HG02938 (cell line): ENCODE data around the gene ARHGAP15.
A peak's percentile ranks its signal among the peaks of the same experiment; 100 is the strongest.

Experiments
- ATAC-seq: cut with Tn5 transposase; IDR thresholded peaks from one replicate; pipeline ENCODE4 v1.9.1; 2021; ENCODE audit warnings: mild to moderate bottlenecking, moderate library complexity; ENCODE audit not compliant: unreplicated experiment

ARHGAP15 gene

GRCh38 chr2:143258126-143258892 lies 129.1 kb downstream of the ARHGAP15 start:
- ATAC-seq = no peak

- ATAC-seq = peak; percentile 45
These were observed 130.2 kb downstream of the ARHGAP15 start for GRCh38 chr2:143259368-143259958.

- peak; percentile 47 for ATAC-seq
These were observed 132.8 kb downstream of the ARHGAP15 start for GRCh38 chr2:143261986-143262385.

GRCh38 chr2:143262389-143262788 lies 133.2 kb downstream of the ARHGAP15 start:
- ATAC-seq = no peak

- no peak for ATAC-seq
These were observed 133.9 kb downstream of the ARHGAP15 start for GRCh38 chr2:143263066-143263625.

- no peak for ATAC-seq
These were observed 135.6 kb downstream of the ARHGAP15 start for GRCh38 chr2:143264851-143265250.

- no peak for ATAC-seq
These were observed 150.5 kb downstream of the ARHGAP15 start for GRCh38 chr2:143279672-143280071.

GRCh38 chr2:143280097-143280757 lies 151.0 kb downstream of the ARHGAP15 start:
- no peak for ATAC-seq

GRCh38 chr2:143282684-143283083 lies 153.5 kb downstream of the ARHGAP15 start:
- ATAC-seq = no peak

GRCh38 chr2:143284087-143284675 lies 155.0 kb downstream of the ARHGAP15 start:
- ATAC-seq = peak; percentile 68

GRCh38 chr2:143289025-143289424 lies 159.8 kb downstream of the ARHGAP15 start:
- ATAC-seq = no peak

GRCh38 chr2:143290221-143290620 lies 161.0 kb downstream of the ARHGAP15 start:
- no peak for ATAC-seq

GRCh38 chr2:143294068-143294467 lies 164.8 kb downstream of the ARHGAP15 start:
- no peak for ATAC-seq

- no peak for ATAC-seq
These were observed 166.9 kb downstream of the ARHGAP15 start for GRCh38 chr2:143296089-143296488.

- no peak for ATAC-seq
These were observed 168.0 kb downstream of the ARHGAP15 start for GRCh38 chr2:143297182-143297581.

- ATAC-seq = no peak
These were observed 171.3 kb downstream of the ARHGAP15 start for GRCh38 chr2:143300536-143300935.

- no peak for ATAC-seq
These were observed 182.2 kb downstream of the ARHGAP15 start for GRCh38 chr2:143311426-143311825.

- no peak for ATAC-seq
These were observed 183.2 kb downstream of the ARHGAP15 start for GRCh38 chr2:143312441-143312840.

GRCh38 chr2:143313861-143314260 lies 184.6 kb downstream of the ARHGAP15 start:
- no peak for ATAC-seq

- no peak for ATAC-seq
These were observed 192.8 kb downstream of the ARHGAP15 start for GRCh38 chr2:143321994-143322393.

GRCh38 chr2:143329288-143329687 lies 200.1 kb downstream of the ARHGAP15 start:
- ATAC-seq = no peak
